ENCODE data around the gene NRP1.

Gene NRP1

DNA sequence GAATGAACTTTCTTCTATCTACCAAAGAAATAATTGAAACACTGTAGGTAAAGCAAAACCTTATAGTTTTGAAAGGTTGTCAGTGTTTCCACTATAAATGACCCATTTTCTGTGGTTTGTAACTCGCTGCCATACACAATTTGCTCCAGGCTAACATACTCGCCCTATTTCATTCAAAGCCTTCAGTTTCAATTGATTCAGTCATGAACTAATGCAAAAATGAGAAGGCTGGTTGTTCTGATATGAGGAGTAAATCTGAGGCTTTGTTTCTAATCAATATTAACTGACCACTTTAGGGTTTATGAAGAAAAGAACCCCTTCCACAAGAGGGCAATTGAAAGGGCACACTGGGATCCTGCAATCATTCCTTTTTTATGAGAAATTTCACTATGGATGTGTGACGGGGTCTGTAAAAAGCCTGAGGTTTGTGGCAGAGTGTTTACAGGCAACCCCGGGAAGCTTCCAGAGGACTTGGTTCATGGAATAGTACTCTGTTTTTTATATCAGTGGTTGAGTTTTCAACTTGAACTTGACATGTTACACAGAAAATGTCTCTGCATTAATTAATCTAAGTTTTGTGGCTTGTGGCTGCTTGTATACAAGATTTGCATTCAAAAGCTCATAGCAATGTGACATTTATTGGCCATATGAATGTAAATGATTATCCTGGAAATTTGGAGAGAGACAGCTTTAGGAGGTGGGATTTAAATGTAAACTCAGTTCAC lies 133.2 kb downstream of the NRP1 start:
- Histone ChIP-seq H3K9me2 (replicated peaks; ENCODE audit: insufficient read depth, low read length) (no peaks in the 10 kb centered on the region), H3K9me3 (replicated peaks; ENCODE audit: insufficient read depth, low read length) (no peaks in the 10 kb centered on the region), H3K27me3 (replicated peaks; ENCODE audit: insufficient read depth, low read length) (no peaks in the 10 kb centered on the region), H3F3A (ENCODE audit: insufficient read depth, low read length) (no peaks in the 10 kb centered on the region), H3K9ac (ENCODE audit: low read length) (no peak overlapping the region), H3K4me3 (ENCODE audit: low read length) (no peak overlapping the region), H3K36me3 (replicated peaks; ENCODE audit: insufficient read depth, low read length) (no peaks in the 10 kb centered on the region), H3K27ac (ENCODE audit: low read length) (no peak overlapping the region), H2AFZ (ENCODE audit: low read length) (no peak overlapping the region), H4K20me1 (ENCODE audit: insufficient read depth, low read length) (no peaks in the 10 kb centered on the region), H3K79me2 (ENCODE audit: low read length) (no peaks in the 10 kb centered on the region), H3K4me2 (ENCODE audit: low read depth, low read length) (no peak overlapping the region), H3K4me1 (ENCODE audit: low read length) (no peaks in the 10 kb centered on the region)
- DNase-seq = no peak
- TF ChIP-seq EZH2 (optimal IDR thresholded peaks at IDR 0.05; ENCODE audit: low read depth, low read length) (no peak), EZH2phosphoT487 (IDR thresholded peaks at IDR 0.05; ENCODE audit: low read length) (no peak)
- TF ChIP-seq, protein P1, sequence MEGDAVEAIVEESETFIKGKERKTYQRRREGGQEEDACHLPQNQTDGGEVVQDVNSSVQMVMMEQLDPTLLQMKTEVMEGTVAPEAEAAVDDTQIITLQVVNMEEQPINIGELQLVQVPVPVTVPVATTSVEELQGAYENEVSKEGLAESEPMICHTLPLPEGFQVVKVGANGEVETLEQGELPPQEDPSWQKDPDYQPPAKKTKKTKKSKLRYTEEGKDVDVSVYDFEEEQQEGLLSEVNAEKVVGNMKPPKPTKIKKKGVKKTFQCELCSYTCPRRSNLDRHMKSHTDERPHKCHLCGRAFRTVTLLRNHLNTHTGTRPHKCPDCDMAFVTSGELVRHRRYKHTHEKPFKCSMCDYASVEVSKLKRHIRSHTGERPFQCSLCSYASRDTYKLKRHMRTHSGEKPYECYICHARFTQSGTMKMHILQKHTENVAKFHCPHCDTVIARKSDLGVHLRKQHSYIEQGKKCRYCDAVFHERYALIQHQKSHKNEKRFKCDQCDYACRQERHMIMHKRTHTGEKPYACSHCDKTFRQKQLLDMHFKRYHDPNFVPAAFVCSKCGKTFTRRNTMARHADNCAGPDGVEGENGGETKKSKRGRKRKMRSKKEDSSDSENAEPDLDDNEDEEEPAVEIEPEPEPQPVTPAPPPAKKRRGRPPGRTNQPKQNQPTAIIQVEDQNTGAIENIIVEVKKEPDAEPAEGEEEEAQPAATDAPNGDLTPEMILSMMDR (IDR thresholded peaks at IDR 0.05; ENCODE audit: low read length) = no peak

DNA sequence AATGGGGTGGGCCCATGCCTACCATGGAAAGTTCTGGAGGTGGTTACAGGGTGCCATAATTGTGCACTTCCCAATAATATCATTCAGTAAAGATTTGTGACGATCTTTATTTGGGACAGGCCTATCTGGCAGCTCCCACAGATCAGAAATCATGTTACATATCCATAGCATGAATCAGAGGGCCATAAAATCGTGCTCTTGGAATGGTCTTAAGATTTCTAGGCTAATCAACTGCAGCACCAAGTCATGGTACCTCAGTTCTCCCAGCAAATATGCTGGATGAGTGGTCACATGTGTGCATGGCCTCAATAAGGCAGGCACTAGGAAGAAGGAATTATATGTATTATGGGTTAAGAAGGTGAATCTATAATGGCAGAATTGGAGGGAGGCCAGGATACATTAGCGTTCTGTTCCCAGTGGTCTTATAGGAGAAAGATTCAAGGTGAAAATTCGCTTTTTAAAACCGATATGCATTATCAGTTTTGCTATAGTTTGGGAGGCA lies 134.7 kb downstream of the NRP1 start:
- DNase-seq = no peak
- Histone ChIP-seq H3K36me3 (replicated peaks; ENCODE audit: insufficient read depth, low read length) (no peaks in the 10 kb centered on the region), H3K4me2 (ENCODE audit: low read depth, low read length) (no peak overlapping the region), H3K9ac (ENCODE audit: low read length) (no peak overlapping the region), H4K20me1 (ENCODE audit: insufficient read depth, low read length) (no peaks in the 10 kb centered on the region), H3K4me3 (ENCODE audit: low read length) (no peak overlapping the region), H3K9me3 (replicated peaks; ENCODE audit: insufficient read depth, low read length) (no peaks in the 10 kb centered on the region), H3K79me2 (ENCODE audit: low read length) (no peaks in the 10 kb centered on the region), H3K27ac (ENCODE audit: low read length) (no peak overlapping the region), H3K4me1 (ENCODE audit: low read length) (no peaks in the 10 kb centered on the region), H3K27me3 (replicated peaks; ENCODE audit: insufficient read depth, low read length) (no peaks in the 10 kb centered on the region), H3K9me2 (replicated peaks; ENCODE audit: insufficient read depth, low read length) (no peaks in the 10 kb centered on the region), H3F3A (ENCODE audit: insufficient read depth, low read length) (no peaks in the 10 kb centered on the region), H2AFZ (ENCODE audit: low read length) (no peak overlapping the region)
- TF ChIP-seq EZH2 (optimal IDR thresholded peaks at IDR 0.05; ENCODE audit: low read depth, low read length) = no peak

DNA sequence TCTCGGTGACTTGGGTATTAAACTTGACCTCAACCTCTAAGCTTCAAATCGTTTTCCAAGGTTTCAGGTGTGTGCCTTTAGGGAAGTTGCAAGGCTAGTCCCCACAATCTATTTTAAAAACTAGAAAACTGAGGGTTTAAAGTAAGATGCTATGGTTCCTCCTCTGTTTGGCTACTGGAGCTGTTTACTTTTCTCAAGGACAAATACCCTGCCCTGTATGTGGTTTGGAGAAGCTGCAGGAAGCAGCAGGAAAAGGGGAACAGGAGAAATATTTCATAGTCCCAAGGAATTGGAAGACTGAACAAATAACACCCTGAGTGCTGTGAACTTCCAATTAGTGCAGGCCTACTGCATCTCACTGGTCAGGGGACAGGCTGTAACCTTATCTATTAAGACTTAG lies 135.9 kb downstream of the NRP1 start:
- no peak overlapping the region for H3K27ac ChIP-seq (ENCODE audit: low read length)
- H3K9me2 ChIP-seq (replicated peaks; ENCODE audit: insufficient read depth, low read length) = no peaks in the 10 kb centered on the region
- no peak overlapping the region for H3K4me3 ChIP-seq (ENCODE audit: low read length)
- H3K4me1 ChIP-seq (ENCODE audit: low read length) = no peaks in the 10 kb centered on the region
- no peak for DNase-seq
- no peaks in the 10 kb centered on the region for H4K20me1 ChIP-seq (ENCODE audit: insufficient read depth, low read length)
- TF ChIP-seq EZH2phosphoT487 (IDR thresholded peaks at IDR 0.05; ENCODE audit: low read length) (no peak), EZH2 (optimal IDR thresholded peaks at IDR 0.05; ENCODE audit: low read depth, low read length) (no peak)
- TF ChIP-seq, protein P1 (IDR thresholded peaks at IDR 0.05; ENCODE audit: low read length) = no peak
- H3K36me3 ChIP-seq (replicated peaks; ENCODE audit: insufficient read depth, low read length) = no peaks in the 10 kb centered on the region
- H3K27me3 ChIP-seq (replicated peaks; ENCODE audit: insufficient read depth, low read length) = no peaks in the 10 kb centered on the region
- H3F3A ChIP-seq (ENCODE audit: insufficient read depth, low read length) = no peaks in the 10 kb centered on the region
- H3K79me2 ChIP-seq (ENCODE audit: low read length) = no peaks in the 10 kb centered on the region
- H3K4me2 ChIP-seq (ENCODE audit: low read depth, low read length) = no peak overlapping the region
- no peaks in the 10 kb centered on the region for H3K9me3 ChIP-seq (replicated peaks; ENCODE audit: insufficient read depth, low read length)
- H3K9ac ChIP-seq (ENCODE audit: low read length) = no peak overlapping the region
- no peak overlapping the region for H2AFZ ChIP-seq (ENCODE audit: low read length)
